K562 treated with DMSO at 1 percent for 12 hours (cell line): Measurements from ENCODE around the gene RFPL1. TPM values are rescaled to one million over a fixed set of nuclear protein-coding genes. Genes with fewer than 3 reads are reported as not detected.

Experiments used
- total RNA-seq: library from RNA; unstranded; fragments of 300-600 nt; gene quantifications from 2 replicates; pipeline ENCODE4 v1.2.3, GENCODE V29; 2022; ENCODE audit not compliant: insufficient read depth

Gene RFPL1
- not detected in 2 replicates for total RNA-seq

DNA sequence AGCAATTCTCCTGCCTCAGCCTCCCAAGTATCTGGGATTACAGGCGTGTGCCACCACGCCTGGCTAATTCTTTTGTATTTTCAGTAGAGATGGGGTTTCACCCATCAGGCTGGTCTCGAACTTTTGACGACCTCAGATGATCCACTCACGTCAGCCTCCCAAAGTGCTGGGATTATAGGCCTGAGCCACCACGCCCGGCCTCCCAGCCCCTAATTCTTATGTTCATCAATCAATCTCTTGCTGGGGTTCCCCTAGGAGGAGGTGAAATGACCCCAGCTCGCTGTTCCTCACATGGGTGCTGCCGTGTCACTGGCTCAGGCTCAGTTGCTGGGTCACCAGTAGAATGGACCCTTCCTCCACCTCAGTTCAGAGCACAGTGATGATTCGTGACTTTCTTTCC lies at the start of gene RFPL1:
Gene RFPL1 (plus strand): TSS at position 301 of the 400 bp plus-strand sequence.

DNA sequence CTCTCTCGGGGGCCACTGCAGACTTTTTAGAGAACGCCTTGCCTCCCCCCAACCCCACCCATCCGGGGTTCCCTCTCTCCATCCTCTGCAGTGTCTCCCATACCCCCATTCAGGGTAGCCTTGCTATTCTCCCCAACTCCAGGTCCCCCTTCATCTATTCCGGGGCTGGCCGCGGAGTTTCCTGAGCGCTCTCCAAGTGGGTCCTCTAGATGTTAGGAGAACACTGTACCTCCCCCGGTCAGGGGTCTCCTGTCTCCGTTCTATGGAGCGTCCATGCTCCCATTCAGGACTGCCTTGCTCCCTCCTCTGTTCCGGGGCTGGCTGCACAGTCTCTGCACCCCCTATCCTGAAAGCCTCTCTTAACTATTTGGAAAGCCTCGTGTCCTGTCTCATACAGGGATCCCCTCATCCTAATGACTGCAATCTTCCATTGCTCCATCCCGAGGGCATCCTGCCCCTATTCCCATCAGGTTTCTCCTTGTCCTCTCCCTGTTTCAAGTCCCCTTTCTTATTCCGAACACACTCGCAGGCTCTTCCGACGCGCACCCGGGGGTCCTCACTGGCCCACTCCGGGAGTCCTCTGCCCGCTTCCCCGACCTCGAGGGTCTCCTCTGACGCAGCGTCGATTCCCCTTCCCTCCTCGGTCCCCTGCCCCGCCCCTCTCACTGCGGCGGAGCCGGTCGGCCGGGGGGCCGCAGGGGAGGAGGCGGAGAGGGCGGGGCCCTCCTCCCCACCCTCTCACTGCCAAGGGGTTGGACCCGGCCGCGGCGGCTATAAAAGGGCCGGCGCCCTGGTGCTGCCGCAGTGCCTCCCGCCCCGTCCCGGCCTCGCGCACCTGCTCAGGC lies 41.3 kb downstream of the RFPL1 start, which contains the start of gene NEFH:
Gene NEFH (plus strand): TSS at position 802 of the 845 bp plus-strand sequence. CDS start 45 bp downstream, outside the sequence.

Other genes with a start within 250 kb of the RFPL1 start
- 59.5 and 67.5 TPM in 2 replicates for gene EMID1, start 232.7 kb upstream of the RFPL1 start, total RNA-seq
- gene RHBDD3, start 170.6 kb upstream of the RFPL1 start, total RNA-seq: 33.9 and 42.8 TPM in 2 replicates
- gene EWSR1, start 170.3 kb upstream of the RFPL1 start, total RNA-seq: 115 and 178 TPM in 2 replicates
- gene GAS2L1, start 131.9 kb upstream of the RFPL1 start, total RNA-seq: 16.9 and 19.3 TPM in 2 replicates
- not detected in 2 replicates for gene RASL10A, start 122.9 kb upstream of the RFPL1 start, total RNA-seq
- gene AP1B1, start 50.0 kb upstream of the RFPL1 start, total RNA-seq: 48.4 and 67.3 TPM in 2 replicates
- 1.1 and 2.1 TPM in 2 replicates for gene NEFH, start 41.6 kb downstream of the RFPL1 start, total RNA-seq
- 28.6 and 42.2 TPM in 2 replicates for gene THOC5, start 115.2 kb downstream of the RFPL1 start, total RNA-seq
- 19.6 and 25.8 TPM in 2 replicates for gene NIPSNAP1, start 142.5 kb downstream of the RFPL1 start, total RNA-seq
- gene NF2, start 165.1 kb downstream of the RFPL1 start, total RNA-seq: 5.7 and 10.4 TPM in 2 replicates